Measurements from ENCODE around the gene SLC24A4. TPM values are rescaled to one million over a fixed set of nuclear protein-coding genes. Genes with fewer than 3 reads are reported as not detected.

Gene SLC24A4
- under 1 TPM; 0.08 to 0.37 (median 0.22) TPM for total RNA-seq

- TF ChIP-seq, protein P1, sequence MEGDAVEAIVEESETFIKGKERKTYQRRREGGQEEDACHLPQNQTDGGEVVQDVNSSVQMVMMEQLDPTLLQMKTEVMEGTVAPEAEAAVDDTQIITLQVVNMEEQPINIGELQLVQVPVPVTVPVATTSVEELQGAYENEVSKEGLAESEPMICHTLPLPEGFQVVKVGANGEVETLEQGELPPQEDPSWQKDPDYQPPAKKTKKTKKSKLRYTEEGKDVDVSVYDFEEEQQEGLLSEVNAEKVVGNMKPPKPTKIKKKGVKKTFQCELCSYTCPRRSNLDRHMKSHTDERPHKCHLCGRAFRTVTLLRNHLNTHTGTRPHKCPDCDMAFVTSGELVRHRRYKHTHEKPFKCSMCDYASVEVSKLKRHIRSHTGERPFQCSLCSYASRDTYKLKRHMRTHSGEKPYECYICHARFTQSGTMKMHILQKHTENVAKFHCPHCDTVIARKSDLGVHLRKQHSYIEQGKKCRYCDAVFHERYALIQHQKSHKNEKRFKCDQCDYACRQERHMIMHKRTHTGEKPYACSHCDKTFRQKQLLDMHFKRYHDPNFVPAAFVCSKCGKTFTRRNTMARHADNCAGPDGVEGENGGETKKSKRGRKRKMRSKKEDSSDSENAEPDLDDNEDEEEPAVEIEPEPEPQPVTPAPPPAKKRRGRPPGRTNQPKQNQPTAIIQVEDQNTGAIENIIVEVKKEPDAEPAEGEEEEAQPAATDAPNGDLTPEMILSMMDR (IDR thresholded peaks at IDR 0.05): no peak
- TF ChIP-seq POLR2A (IDR thresholded peaks at IDR 0.05): no peak
- H3K4me3 ChIP-seq (ENCODE audit: low read depth, poor library complexity, severe bottlenecking): no peak within 1 kb of the TSS
- intact Hi-C loops (cut with DNase I; ENCODE audit: low total_unique reads): no loop called here
- WGBS, 2 donors: 2% methylated on average over 35 to 42 of the region's 117 CpGs
- no peak for DNase-seq (ENCODE audit: low spot score in 2 of 2)
Observed at GRCh38 chr14:92323011-92323915, at the start of gene SLC24A4. TSS of gene SLC24A4 (plus strand) at chr14:92323165. CDS start at chr14:92323831, 666 bp downstream.

DNA sequence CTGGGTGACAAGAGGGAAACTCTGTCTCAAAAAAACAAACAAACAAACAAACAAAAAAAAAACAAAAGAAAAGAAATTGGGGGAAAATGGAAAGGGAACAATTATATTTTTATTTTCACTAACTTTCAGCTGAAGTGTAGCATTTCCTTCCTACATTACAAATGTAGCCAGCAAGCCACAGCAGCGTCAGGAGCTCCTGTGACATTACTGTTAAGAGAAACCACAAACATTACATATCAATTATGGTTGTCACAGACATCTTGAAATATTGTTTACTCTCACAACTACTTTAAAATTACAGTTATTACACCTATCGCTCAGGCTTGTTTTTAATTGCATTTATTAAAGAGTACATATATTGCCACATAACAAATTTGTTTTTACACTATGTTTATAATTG, 49.8 kb upstream of the SLC24A4 start:
- no peak for DNase-seq (ENCODE audit: low spot score in 2 of 2)
- intact Hi-C loops (cut with DNase I; ENCODE audit: low total_unique reads): no loop called here
- 69 to 72% methylated on average over 2 of the region's 2 CpGs for WGBS, 2 donors
- TF ChIP-seq, protein P1 (IDR thresholded peaks at IDR 0.05): no peak
- TF ChIP-seq POLR2A (IDR thresholded peaks at IDR 0.05): no peak
- H3K4me3 ChIP-seq (ENCODE audit: low read depth, poor library complexity, severe bottlenecking): no peak overlapping the region

GRCh38 chr14:92274055-92274454, 48.9 kb upstream of the SLC24A4 start:
- DNase-seq (ENCODE audit: low spot score in 2 of 2): no peak
- 88 to 90% methylated on average over 7 of the region's 7 CpGs for WGBS, 2 donors
- intact Hi-C loops (cut with DNase I; ENCODE audit: low total_unique reads): no loop called here
- TF ChIP-seq, protein P1 (IDR thresholded peaks at IDR 0.05): no peak
- TF ChIP-seq POLR2A (IDR thresholded peaks at IDR 0.05): no peak
- H3K4me3 ChIP-seq (ENCODE audit: low read depth, poor library complexity, severe bottlenecking): no peak overlapping the region

- no peak overlapping the region for H3K4me3 ChIP-seq (ENCODE audit: low read depth, poor library complexity, severe bottlenecking)
- TF ChIP-seq, protein P1 (IDR thresholded peaks at IDR 0.05): no peak
- no peak for TF ChIP-seq POLR2A (IDR thresholded peaks at IDR 0.05)
- intact Hi-C loops (cut with DNase I; ENCODE audit: low total_unique reads): no loop called here
- no peak for DNase-seq (ENCODE audit: low spot score in 2 of 2)
- 70 to 72% methylated on average over 7 of the region's 7 CpGs for WGBS, 2 donors
Observed at GRCh38 chr14:92276074-92276473, 46.9 kb upstream of the SLC24A4 start.

GRCh38 chr14:92277031-92277430, 45.9 kb upstream of the SLC24A4 start:
- 85 to 87% methylated on average over 5 of the region's 5 CpGs for WGBS, 2 donors
- intact Hi-C loops (cut with DNase I; ENCODE audit: low total_unique reads): no loop called here
- DNase-seq (ENCODE audit: low spot score in 2 of 2): no peak
- TF ChIP-seq, protein P1 (IDR thresholded peaks at IDR 0.05): no peak
- TF ChIP-seq POLR2A (IDR thresholded peaks at IDR 0.05): no peak
- H3K4me3 ChIP-seq (ENCODE audit: low read depth, poor library complexity, severe bottlenecking): no peak overlapping the region
